ENCODE data around the gene ABCA7.

DNA sequence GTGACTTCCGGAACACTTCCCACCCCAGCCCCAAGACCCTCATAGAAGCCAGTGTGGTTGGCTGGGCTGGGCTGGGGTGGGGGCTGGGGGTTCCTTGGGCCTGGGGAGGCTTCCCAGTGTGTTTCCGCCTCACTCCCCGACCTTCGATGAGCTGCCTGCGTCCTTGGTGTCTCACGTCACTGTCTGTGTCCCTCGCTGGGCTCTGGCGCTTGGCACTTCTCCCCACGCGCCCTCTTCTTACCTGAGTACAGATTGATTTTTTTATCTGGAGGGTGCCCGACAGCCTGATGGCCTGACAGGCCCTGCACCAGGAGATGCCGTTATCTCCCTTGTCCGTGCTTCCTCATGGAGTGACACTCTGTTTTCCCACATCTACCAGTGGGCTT is 47.2 kb upstream of the ABCA7 start:
- TF ChIP-seq, protein P1, sequence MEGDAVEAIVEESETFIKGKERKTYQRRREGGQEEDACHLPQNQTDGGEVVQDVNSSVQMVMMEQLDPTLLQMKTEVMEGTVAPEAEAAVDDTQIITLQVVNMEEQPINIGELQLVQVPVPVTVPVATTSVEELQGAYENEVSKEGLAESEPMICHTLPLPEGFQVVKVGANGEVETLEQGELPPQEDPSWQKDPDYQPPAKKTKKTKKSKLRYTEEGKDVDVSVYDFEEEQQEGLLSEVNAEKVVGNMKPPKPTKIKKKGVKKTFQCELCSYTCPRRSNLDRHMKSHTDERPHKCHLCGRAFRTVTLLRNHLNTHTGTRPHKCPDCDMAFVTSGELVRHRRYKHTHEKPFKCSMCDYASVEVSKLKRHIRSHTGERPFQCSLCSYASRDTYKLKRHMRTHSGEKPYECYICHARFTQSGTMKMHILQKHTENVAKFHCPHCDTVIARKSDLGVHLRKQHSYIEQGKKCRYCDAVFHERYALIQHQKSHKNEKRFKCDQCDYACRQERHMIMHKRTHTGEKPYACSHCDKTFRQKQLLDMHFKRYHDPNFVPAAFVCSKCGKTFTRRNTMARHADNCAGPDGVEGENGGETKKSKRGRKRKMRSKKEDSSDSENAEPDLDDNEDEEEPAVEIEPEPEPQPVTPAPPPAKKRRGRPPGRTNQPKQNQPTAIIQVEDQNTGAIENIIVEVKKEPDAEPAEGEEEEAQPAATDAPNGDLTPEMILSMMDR (IDR thresholded peaks at IDR 0.05): no peak
- TF ChIP-seq POLR2A (IDR thresholded peaks at IDR 0.05; ENCODE audit: low read depth) (no peak), POLR2AphosphoS5 (IDR thresholded peaks at IDR 0.05) (no peak)

Data from esophagus muscularis mucosa (tissue), 3 donors.